ENCODE results near the gene TECPR2.
A peak's percentile ranks its signal among the peaks of the same experiment; 100 is the strongest.
"Not testable (repeated sequence)": the region's sequence is repeated elsewhere in the genome, so short reads cannot be mapped to it uniquely, and the experiment has no call there.

Gene TECPR2

GRCh38 chr14:102516531-102517391, 154.0 kb downstream of the TECPR2 start:
- no peak for DNase-seq (ENCODE audit: extremely low read depth, low read depth)
- H3K4me3 ChIP-seq (replicated peaks; ENCODE audit: low read depth, low read length): peak overlapping the region; percentile 46
- TF ChIP-seq CTCF (IDR thresholded peaks at IDR 0.05; ENCODE audit: low read depth, low read length, missing control alignments): peak; percentile 55

- H3K4me3 ChIP-seq (replicated peaks; ENCODE audit: low read depth, low read length): peak overlapping the region; percentile 46
- no peak for DNase-seq (ENCODE audit: extremely low read depth, low read depth)
- no peak for TF ChIP-seq CTCF (IDR thresholded peaks at IDR 0.05; ENCODE audit: low read depth, low read length, missing control alignments)
Observed at GRCh38 chr14:102517392-102518062, 154.8 kb downstream of the TECPR2 start.

- H3K4me3 ChIP-seq (replicated peaks; ENCODE audit: low read depth, low read length): no peak overlapping the region
- no peak for TF ChIP-seq CTCF (IDR thresholded peaks at IDR 0.05; ENCODE audit: low read depth, low read length, missing control alignments)
- no peak for DNase-seq (ENCODE audit: extremely low read depth, low read depth)
Observed at GRCh38 chr14:102518063-102518648, 155.4 kb downstream of the TECPR2 start.

GRCh38 chr14:102519709-102520108, 157.0 kb downstream of the TECPR2 start:
- not testable (repeated sequence) for H3K4me3 ChIP-seq (replicated peaks; ENCODE audit: low read depth, low read length); DNase-seq (ENCODE audit: extremely low read depth, low read depth)

- TF ChIP-seq CTCF (IDR thresholded peaks at IDR 0.05; ENCODE audit: low read depth, low read length, missing control alignments): no peak
- no peak overlapping the region for H3K4me3 ChIP-seq (replicated peaks; ENCODE audit: low read depth, low read length)
- DNase-seq (ENCODE audit: extremely low read depth, low read depth): no peak
Observed at GRCh38 chr14:102523200-102523568, 160.4 kb downstream of the TECPR2 start.

GRCh38 chr14:102523569-102524450, 161.1 kb downstream of the TECPR2 start:
- no peak for TF ChIP-seq CTCF (IDR thresholded peaks at IDR 0.05; ENCODE audit: low read depth, low read length, missing control alignments)
- DNase-seq (ENCODE audit: extremely low read depth, low read depth): no peak
- peak overlapping the region; percentile 59 for H3K4me3 ChIP-seq (replicated peaks; ENCODE audit: low read depth, low read length)

Measured in HFF-Myc (cell line).